NCI-H2107 treated with DMSO at 0.1 percent for 48 hours (cell line): Measurements from ENCODE around the gene PLVAP.

ENCODE experiments used
- DNase-seq: peaks from one replicate; lab custom pipeline; 2025; ENCODE audit not compliant: unreplicated experiment; lab: John Stamatoyannopoulos, UW

Gene PLVAP

DNA sequence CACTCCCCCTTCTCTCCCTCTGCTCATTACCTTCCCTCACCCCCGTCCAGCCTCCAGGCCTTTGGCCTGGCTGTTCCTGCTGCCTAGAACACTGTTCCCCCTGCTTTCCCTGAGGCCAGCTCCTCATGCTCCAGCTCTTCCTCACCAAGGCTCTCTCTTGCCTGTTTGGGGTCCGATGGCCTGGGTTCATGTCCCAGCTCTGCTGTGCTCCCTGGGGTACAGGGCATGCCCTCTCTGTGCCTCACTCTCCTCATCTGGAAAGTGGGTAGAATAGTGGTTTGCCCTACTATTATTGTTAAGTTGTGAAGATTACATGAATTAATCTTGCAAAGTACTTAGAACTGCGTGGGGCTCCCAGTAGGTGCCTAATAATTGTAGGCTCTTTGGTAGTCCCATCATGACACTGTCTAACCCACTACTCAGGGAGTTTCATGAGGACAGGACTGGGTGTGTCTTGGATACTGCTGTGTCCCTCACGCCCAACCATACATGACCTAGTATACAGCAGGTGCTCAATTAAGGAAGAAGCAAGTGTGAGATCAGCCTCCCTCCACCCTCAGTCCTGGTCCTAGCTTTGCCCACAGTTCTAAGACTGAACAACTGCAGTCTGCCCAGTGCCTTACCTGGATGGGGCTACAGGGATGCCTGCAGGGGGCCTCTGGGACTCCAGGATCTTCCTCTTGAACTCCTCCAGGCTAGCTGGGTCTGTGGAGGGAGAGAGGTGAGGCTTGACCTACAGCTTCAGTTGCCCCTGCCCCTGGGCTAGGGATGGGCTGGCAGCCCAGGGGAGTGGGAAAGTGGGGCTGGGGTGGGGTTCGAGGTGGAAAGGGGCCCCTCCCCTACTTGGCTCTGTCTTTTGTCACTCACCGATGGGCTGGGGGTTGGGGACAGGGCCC is 17.0 kb downstream of the PLVAP start:
- DNase-seq = no peak

DNA sequence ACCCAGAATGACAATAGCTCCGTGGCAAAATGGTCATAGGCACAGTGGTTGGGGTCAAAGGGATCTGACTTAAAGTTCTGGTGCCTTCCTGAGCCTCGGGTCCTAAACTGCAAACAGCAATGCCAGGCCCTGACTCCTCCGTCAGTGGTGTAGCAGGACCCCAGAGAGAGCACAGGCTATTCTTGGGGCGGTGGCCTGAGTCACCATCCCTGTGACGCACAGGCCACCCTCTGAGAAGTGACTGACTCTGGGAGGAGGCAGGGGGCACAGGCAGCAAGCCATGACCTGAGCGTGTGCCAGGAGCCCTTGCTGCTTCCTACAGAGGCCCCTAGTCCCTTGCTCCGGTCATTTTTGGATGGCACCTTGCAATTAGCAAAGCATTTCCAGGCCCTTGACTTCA is 18.7 kb downstream of the PLVAP start:
- DNase-seq = no peak

DNA sequence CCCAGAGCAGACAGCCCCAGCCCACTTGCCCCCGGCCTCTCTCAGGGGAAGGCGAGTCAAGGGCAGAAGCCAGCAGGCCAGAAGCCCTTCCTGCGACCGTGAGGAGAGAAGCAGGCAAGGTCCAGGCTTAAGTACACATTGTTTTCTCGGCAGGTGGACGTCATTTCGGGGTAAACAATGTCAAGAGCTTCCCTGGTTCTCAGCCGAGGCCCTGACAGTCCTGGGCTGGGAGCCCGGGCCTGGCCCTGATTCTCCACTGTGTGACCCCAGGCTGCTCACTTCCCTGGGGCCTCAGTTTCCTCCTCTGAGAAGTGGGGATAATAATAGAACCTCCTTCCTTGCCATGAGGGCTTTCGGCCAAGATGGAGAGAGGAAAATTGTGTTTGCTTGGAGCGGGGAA is 19.4 kb downstream of the PLVAP start:
- no peak for DNase-seq

DNA sequence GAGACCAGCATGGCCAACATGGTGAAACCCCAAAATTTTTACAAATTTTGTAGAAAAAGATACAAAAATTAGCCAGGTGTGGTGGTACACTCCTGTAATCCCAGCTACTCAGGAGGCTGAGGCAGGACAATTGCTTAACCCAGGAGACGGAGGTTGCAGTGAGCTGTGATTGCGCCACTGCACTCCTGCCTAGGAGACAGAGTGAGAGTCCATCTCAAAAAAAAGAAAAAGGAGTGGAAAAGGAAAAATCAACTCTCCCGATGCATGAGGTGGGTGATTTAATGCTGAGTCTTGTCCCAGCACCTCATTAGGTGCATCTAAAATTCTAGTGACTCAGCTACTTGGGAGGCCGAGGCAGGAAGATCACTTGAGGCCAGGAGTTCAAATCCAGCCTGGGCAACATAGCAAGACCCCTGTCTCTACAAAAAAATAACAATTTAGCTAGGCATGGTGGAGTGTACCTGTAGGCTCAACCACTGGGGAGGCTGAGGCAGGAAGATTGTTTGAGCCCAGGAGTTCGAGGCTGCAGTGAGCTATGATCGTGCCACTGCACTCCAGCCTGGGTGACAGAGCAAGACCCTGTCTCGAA is 20.0 kb downstream of the PLVAP start:
- no peak for DNase-seq

DNA sequence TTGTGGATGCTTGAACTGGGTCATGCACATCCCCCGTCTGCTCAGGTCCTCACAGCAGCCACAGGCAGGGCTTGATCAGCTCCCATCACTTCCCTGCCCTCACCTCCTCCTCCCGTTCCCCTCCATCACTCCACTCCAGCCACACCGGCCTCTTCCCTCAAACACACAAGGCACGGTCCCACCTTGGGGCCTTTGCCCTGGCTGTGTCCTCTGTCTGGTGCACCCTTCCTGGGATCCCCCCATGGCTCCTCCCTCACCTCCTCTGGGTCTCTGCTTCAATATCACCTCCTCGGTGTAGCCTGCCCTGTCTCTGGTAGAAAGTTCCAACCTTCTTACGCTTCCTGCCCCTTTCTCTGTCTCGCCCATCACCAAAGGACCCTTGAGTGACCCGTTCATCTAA is 23.8 kb downstream of the PLVAP start:
- no peak for DNase-seq

DNA sequence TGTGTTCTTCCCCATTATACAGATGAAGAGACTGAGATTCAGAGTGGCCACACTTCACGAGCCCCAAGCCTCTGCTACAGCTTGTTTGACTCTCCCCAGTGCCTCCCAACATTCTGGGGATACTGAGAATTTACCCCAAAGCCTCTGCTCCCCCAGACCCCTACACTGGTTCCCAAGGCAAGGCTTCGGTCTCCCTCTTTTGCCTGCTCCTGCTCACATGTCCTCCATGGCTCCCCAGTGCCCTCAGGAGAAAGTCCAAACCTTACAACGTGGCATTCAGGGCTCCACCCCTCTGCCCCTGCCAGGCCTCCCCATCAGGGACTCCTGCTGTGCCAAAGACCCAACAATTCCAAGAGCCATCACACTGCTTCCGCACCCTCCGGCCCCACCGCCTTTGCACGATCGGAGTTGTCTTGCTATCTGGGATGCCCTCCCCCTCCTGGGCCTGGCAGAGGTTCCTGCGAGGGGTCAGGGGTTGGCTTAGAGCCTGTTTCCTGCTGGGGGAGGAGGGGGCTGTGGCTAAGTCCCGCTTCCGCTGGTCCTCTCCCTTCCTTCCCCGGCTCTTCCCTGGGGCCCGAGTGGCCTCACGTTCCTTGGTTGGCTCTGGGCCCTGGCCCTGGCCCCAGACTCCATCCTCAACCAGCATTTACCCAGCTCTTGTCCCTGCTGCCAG is 24.4 kb downstream of the PLVAP start:
- no peak for DNase-seq

DNA sequence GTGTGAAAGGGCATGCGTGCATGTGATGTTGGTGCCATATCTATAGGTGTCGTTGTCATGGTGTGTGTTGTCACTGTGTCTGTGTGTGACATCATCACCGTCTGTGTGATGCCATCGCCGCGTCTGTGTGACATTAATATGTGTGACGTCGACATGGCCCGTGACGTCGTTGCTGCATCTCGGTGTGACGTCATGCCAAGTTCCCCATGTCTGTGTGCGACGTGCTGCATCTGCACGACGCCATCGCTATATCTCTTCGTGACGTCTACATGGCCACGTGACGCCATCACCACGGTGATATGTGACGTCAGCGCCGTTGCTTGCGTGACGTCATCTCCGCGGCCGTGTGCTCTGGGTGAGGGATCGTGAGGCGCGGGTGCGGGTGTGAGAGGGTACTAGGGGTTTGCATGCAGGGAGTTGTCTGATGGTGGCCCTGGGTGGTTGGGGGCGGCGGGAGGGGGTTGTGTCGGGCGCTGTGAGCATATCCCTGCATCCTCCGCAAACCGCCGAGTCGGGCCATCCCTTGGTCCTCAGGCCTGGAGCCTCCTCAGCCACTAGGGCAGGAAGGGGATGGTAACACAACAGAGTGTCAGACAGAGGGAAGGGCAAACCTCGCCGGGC is 25.2 kb downstream of the PLVAP start:
- DNase-seq = no peak

DNA sequence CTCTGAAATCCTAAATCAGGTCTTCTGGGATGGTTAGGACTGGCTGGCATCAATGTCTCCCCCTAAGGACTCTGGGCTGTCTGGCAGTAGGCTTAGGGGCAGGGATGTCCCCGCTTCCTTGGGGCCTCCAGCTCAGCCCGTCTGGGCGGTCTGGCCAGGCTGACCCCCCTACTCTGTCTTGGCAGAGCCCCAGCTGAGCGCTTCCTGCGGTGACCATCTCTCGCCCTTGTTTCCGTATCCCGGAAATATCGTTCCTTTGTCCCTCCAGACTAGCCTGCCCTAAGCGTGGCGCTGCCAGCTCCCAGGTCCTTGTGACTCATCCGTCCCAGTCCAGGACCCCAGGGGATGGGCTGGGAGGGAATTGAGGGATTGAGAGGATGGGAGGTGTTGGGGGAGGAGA is 28.4 kb downstream of the PLVAP start:
- DNase-seq = no peak

DNA sequence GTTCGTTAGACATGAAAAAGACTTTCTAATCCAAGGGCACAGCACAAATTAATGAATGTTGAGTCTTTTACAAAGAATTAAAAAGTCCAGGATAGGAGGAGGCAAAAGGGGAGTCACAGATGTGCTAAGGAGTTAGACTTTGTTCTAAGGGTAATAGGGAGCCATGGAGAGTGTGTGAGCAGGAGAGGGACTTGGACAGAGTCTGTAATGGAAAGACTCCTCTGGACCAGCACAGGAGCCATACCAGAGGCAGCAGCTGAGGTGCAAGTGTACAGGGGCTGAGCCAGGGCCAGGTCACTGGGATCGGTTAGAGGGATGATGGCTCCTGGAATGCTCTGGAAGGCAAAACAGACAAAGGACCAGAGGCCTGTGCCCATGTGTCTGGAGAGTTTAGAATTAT is 29.3 kb downstream of the PLVAP start:
- DNase-seq = no peak

DNA sequence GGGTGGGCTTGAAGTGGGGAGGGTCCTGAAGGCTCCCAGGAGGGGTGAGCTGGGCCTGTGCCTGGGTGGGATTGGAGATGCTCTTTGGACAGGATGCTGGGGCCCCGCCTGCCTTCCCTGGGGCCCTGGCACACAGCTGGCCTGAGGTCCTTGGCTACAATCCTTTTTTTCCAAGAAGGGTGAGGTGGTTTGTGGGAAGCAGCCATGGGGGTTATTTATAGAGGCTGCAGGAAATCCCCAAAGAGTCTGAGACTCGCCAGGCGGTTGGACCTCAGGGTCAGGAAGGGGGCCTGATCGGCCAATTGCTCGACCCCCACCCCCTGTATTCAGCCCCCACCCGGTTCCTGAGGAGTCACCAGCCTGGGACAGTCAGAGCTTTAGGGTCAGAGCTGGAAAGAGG is 29.8 kb downstream of the PLVAP start:
- DNase-seq = no peak

DNA sequence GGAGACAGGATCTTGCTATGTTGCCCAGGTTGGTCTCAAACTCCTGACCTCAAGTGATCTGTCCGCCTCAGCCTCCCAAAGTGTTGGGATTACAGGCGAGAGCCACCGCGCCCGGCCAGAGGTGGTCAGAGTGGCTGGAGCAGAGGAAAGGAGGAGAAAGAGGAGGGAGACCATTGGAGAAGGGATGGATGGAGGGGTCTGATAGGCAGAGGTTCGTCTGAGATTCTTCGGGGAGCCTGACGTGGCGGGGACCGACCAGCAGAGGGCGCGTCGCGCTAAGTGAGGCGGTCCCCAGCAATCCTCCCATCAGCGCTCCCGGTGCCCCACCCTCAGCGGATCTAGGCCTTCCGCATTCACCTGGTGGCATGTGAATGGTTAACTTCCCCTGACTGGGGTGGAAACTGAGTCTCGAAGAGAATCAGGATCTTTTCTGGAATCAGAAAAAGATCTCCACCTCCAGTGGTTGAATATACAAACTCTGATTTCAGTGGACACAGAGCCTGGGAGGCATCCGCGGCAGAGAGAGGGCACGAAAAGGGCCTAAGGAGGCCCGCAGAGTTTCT is 31.0 kb downstream of the PLVAP start:
- DNase-seq = no peak

DNA sequence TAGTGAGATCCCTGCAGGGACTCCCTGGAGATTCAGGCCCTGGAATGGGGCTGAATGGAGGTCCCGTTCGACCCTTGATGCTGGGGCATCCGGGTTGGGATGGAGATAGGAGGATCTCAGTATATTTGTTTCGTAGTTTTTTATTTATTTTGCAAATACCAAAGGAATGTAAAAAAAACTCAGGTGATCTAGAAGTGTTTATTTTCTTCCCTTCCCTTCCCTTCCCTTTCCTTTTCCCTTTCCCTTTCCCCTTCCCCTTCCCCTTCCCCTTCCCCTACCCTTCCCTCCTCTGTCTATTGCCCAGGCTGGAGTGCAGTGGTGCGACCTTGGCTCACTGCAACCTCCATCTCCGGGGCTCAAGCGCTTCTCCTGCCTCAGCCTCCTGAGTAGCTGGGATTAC is 35.3 kb downstream of the PLVAP start:
- DNase-seq = no peak

DNA sequence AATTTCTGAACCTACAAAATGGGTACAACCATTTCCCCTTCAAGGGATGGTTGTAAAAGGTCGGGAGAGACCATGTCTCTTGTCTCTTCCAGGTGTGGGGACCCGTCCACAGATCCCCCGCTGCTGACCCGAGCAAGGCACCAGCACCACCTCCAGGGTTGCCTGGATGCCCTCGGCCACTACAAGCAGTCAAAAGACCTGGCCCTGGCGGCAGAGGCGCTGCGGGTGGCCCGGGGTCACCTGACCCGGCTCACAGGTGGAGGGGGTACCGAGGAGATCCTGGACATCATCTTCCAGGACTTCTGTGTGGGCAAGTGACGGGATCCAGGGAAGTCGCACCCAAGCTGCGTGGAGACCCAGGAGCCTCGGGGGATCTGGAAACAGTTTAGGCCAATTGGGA is 35.8 kb downstream of the PLVAP start:
- no peak for DNase-seq

DNA sequence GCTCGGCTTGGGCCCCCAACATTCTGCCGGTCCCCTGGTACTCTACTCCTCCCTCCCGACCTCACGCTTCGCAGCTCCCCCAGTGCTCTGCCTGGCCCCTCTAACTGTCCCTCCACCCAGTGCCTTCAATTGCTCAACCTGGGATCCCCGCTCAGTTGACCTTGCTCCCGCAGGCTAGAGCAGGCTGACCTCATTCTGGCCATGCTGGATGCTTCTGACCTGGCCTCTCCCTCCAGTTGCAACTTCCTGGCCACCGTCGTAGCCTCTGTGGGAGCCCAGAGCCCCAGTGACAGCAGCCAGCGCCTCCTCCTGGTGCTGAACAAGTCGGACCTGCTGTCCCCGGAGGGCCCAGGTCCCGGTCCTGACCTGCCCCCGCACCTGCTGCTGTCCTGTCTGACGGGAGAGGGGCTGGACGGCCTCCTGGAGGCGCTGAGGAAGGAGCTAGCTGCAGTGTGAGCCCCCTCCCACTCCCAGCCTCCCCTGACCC is 36.2 kb downstream of the PLVAP start:
- DNase-seq = no peak

DNA sequence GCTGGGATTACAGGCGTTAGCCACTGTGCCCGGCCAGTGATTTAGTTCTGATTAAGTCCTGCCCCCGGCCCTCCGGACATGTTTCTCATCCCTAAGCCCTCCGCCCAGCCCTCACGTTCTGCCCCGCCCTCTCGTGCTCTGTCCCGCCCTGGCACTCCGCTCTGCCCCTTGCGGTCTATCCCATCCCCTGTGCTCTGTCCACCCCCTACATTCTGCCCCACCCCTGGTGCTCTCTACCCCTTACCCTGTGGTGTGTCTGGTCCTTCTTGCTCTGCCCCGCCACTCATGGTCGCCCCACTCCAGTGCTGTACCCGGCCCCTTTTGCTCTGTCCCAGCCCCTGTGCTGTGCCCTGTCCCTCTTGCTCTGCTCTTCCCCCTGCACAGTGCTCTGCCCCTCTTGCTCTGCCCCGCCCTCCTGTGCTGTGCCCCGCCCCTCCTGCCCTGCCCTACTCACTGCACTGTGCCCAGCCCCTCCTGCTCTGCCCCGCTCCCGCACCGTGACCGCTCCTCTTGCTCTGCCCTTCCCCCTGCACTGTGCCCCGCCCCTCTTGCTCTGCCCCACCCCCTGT is 36.8 kb downstream of the PLVAP start:
- DNase-seq = no peak

DNA sequence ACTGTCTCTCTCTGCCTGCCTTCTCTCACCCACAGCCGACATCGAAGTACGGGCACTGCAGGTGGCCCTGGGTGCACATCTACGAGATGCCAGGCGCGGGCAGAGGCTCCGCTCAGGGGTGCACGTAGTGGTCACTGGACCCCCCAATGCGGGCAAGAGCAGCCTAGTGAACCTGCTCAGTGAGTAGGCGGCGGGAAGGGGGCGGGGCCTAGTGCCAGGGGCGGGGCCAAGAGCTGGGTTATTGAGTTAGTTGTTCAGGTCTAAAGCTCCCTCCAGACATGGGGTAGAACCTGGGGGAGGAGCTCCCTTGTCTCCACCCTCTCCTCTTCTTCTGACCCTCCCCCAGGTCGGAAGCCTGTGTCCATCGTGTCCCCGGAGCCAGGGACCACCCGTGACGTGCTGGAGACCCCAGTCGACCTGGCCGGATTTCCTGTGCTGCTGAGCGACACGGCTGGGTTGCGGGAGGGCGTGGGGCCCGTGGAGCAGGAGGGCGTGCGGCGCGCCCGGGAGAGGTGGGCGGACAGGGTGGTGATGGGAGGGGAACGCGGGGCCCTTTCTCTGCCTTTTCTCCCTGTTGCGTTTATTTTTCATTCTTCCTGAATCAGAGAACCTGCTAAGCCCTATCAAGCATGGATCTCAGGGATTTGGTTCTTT is 37.9 kb downstream of the PLVAP start:
- DNase-seq = no peak

DNA sequence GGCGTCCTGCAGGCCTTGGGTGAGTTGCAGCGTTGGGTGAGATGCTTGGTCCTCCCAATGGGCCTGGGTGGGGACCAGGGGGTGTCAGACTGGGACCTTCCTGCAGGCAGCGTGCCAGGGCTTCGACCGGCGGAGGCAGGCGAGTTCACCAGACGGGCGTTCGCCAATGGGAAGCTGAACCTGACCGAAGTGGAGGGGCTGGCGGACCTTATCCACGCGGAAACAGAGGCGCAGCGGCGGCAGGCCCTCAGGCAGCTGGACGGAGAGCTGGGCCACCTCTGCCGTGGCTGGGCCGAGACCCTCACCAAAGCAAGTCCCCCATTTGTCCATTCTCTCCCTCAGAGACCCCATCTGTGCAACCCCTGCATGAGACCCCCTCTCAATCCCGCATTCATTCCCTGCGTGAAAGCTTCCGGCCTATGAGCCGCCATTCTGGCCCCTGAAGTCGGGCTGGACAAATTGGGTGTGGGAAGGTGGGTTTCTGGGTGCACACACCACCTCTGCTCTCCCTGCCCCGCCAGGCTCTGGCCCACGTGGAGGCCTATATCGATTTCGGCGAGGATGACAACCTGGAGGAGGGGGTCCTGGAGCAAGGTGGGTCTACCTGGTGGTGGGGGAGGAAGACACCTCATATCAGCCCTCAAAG is 38.6 kb downstream of the PLVAP start:
- DNase-seq = no peak

DNA sequence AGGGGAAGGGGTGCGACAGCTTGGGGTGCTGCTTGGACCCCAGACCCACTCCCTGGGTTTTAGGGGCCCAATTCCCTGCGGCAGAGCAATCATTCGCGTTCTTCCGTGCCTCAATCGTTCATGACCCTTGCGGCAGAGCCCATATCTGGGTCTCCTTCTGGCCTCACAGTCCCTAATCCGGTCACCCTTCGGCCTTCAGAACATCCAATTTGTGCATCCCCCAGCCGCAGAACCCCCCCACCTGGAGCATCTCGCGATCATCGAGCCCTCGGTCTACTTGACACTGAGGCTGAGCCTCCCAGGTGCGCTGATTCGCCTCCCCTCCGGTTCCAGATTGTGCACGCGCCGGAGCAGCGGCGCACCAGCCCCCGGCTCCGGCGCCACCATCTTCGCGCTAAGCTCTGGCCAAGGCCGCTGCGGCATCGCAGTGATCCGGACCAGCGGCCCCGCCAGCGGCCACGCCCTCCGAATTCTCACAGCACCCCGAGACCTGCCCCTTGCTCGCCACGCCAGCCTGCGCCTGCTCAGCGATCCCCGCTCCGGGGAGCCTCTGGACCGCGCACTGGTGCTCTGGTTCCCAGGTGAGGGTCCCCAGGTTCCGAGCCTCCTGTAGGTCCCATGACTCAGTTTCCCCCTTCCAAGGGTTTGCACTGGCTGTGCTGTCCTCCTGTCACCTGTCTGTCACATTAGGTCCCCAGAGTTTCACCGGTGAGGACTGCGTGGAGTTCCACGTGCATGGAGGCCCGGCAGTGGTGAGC is 39.3 kb downstream of the PLVAP start:
- no peak for DNase-seq
